ENCODE results near the gene LMF1.

- TF ChIP-seq CTCF (IDR thresholded peaks at IDR 0.05 in 4 of 5, conservative IDR thresholded peaks at IDR 0.05 in 1 of 5) (no peak), POLR2A (IDR thresholded peaks at IDR 0.05) (no peak)
Observed at GRCh38 chr16:946048-946395, 24.8 kb downstream of the LMF1 start.
